K562 (cell line): ENCODE data around the gene HOXC5. TPM values are rescaled to one million over a fixed set of nuclear protein-coding genes. Genes with fewer than 3 reads are reported as not detected.
A peak's percentile ranks its signal among the peaks of the same experiment; 100 is the strongest.

Experiments
- ATF2 ChIP-seq: sonication (generic); formaldehyde crosslinking; IDR thresholded peaks from 2 replicates; pipeline ENCODE4 v1.8.1; 2022; ENCODE audit warnings: missing genetic modification reagents
- ATF7 ChIP-seq: fragments of 450-650 bp; IDR thresholded peaks from 2 replicates; pipeline ENCODE4 v1.7.1; 2014; ENCODE audit warnings: mild to moderate bottlenecking, moderate library complexity
- ELK3 ChIP-seq: fragments of 450-650 bp; formaldehyde crosslinking; IDR thresholded peaks from 2 replicates; pipeline ENCODE4 v1.4.0; 2020; ENCODE audit warnings: mild to moderate bottlenecking
- ERF ChIP-seq: fragments of 450-650 bp; formaldehyde crosslinking; IDR thresholded peaks from 2 replicates; pipeline ENCODE4 v1.4.0; 2020; ENCODE audit warnings: mild to moderate bottlenecking, mixed read lengths
- ESRRB ChIP-seq: fragments of 250-450 bp; sonication (Bioruptor Pico); IDR thresholded peaks from 2 replicates; pipeline ENCODE4 v1.5.0; 2020; ENCODE audit warnings: mild to moderate bottlenecking, moderate library complexity, borderline replicate concordance
- EZH2 ChIP-seq: IDR thresholded peaks from 2 replicates; pipeline ENCODE4 v1.6.1; 2012; ENCODE audit warnings: low read depth, mild to moderate bottlenecking, inconsistent platforms, low read length, borderline replicate concordance
- GABPA ChIP-seq: fragments of 200-800 bp; sonication (Bioruptor generic); conservative IDR thresholded peaks from 2 replicates; pipeline ENCODE4 v1.6.1; 2016; ENCODE audit warnings: low read depth, missing genetic modification characterization, missing compliant biosample characterization
- HIVEP1 ChIP-seq: fragments of 250-450 bp; sonication (Bioruptor Pico); IDR thresholded peaks from 2 replicates; pipeline ENCODE4 v1.4.0; 2020; ENCODE audit warnings: mild to moderate bottlenecking
- HMG20A ChIP-seq: fragments of 450-650 bp; formaldehyde crosslinking; conservative IDR thresholded peaks from 2 replicates; pipeline ENCODE4 v1.4.0; 2020; ENCODE audit warnings: mild to moderate bottlenecking, mixed read lengths
- HMGN3 ChIP-seq: IDR thresholded peaks from 2 replicates; pipeline ENCODE4 v1.6.1; 2011; ENCODE audit warnings: borderline replicate concordance, low read depth, mild to moderate bottlenecking, mixed read lengths, low read length; ENCODE audit not compliant: insufficient read length; ENCODE audit errors: extremely low read depth
- HNRNPLL ChIP-seq: fragments of 200-400 bp; formaldehyde crosslinking; IDR thresholded peaks from 2 replicates; pipeline ENCODE4 v1.6.1; 2017; ENCODE audit warnings: low read length, low read depth, mild to moderate bottlenecking; ENCODE audit not compliant: poor library complexity, severe bottlenecking
- KLF13 ChIP-seq: fragments of 450-650 bp; IDR thresholded peaks from 2 replicates; pipeline ENCODE4 v1.6.1; 2016; ENCODE audit warnings: missing genetic modification characterization, low read depth, mild to moderate bottlenecking, missing compliant biosample characterization, moderate library complexity, borderline replicate concordance
- MECOM ChIP-seq: fragments of 250-450 bp; sonication (Bioruptor Pico); IDR thresholded peaks from 2 replicates; pipeline ENCODE4 v1.8.0; 2022; ENCODE audit warnings: inconsistent platforms
- NEUROD1 ChIP-seq: fragments of 150-350 bp; IDR thresholded peaks from 2 replicates; pipeline ENCODE4 v1.6.1; 2014; ENCODE audit warnings: borderline replicate concordance, low read length, low read depth; ENCODE audit not compliant: partially characterized antibody
- NR2C1 ChIP-seq, 2 experiments: fragments of 450-650 bp; IDR thresholded peaks; 2 replicates each; pipeline ENCODE4 v1.6.1; 2017; ENCODE audit warnings: mild to moderate bottlenecking in 2 of 2, antibody characterized with exemption in 1 of 2, inconsistent platforms in 1 of 2, missing compliant biosample characterization in 1 of 2, missing genetic modification characterization in 1 of 2
- STAG1 ChIP-seq: sonication (generic); formaldehyde crosslinking; IDR thresholded peaks from 2 replicates; pipeline ENCODE4 v1.5.0; 2020; ENCODE audit warnings: missing genetic modification reagents, borderline replicate concordance
- USF1 ChIP-seq: sonication (generic); formaldehyde crosslinking; IDR thresholded peaks from 2 replicates; pipeline ENCODE4 v1.9.0; 2022; ENCODE audit warnings: mild to moderate bottlenecking, missing genetic modification reagents
- ZNF121 ChIP-seq: sonication (generic); formaldehyde crosslinking; conservative IDR thresholded peaks from 2 replicates; pipeline ENCODE4 v1.8.0; 2022; ENCODE audit warnings: missing genetic modification reagents
- ZNF583 ChIP-seq: fragments of 250-450 bp; sonication (Bioruptor Pico); IDR thresholded peaks from 2 replicates; pipeline ENCODE4 v1.4.0; 2020
- ZNF584 ChIP-seq: fragments of 200-800 bp; sonication (Bioruptor generic); IDR thresholded peaks from 2 replicates; pipeline ENCODE4 v1.6.1; 2016; ENCODE audit warnings: low read depth, mild to moderate bottlenecking, missing genetic modification characterization, missing compliant biosample characterization
- ZNF655 ChIP-seq: fragments of 250-450 bp; sonication (Bioruptor Pico); IDR thresholded peaks from 2 replicates; pipeline ENCODE4 v1.5.0; 2021
- ZNF668 ChIP-seq: fragments of 250-450 bp; sonication (Bioruptor Pico); IDR thresholded peaks from 2 replicates; pipeline ENCODE4 v1.8.0; 2022; ENCODE audit warnings: mild to moderate bottlenecking, inconsistent platforms
- polyA plus RNA-seq, 8 experiments: library from polyadenylated mRNA; depleted of rRNA in 4 of 8; stranded (reverse) in 5 of 8; unstranded in 3 of 8; fragments of >200 nt; fragmentation: Nextera tagmentation in 2 of 8; fragmentation: Illumina TruSeq in 1 of 8; extraction: Ambion mirVana in 2 of 8; extraction: Trizol in 1 of 8; gene quantifications; 2 replicates each; pipeline versions ENCODE4 v1.2.1 to v1.2.3, GENCODE V29; 2011 to 2014; ENCODE audit warnings: inconsistent platforms in 1 of 8, missing spikeins in 1 of 8
- total RNA-seq, 7 experiments: library from RNA; depleted of rRNA in 6 of 7; stranded (reverse); fragments of >200 nt in 6 of 7; fragmentation: Illumina TruSeq in 2 of 7; extraction: Trizol in 2 of 7; gene quantifications; 2 replicates each; pipeline versions ENCODE4 v1.2.1 to v1.2.3, GENCODE V29; 2011 to 2021; ENCODE audit warnings: low replicate concordance in 1 of 7
- TF ChIP-seq, protein P1 (sequence below), 2 experiments: fragments of 450-650 bp; conservative IDR thresholded peaks; 2 replicates each; pipeline ENCODE4 v1.6.1; 2017; ENCODE audit warnings: mild to moderate bottlenecking in 2 of 2, moderate library complexity in 2 of 2

HOXC5 gene
- total and polyA plus RNA-seq, 9 of the 15 experiments (the other 6 are each of a cell fraction or from before 2014, with no cell fraction given): 0.10 to 0.44 (median 0.18) TPM; not detected in 4

GRCh38 chr12:53999559-54000115 is 33.2 kb upstream of the HOXC5 start (continued):
- TF ChIP-seq ZNF668 (CRISPR knock-in tag) (no peak), HIVEP1 (CRISPR knock-in tag) (no peak), NEUROD1 (no peak), KLF13 (tag) (no peak), MECOM (CRISPR knock-in tag) (no peak), NR2C1 (IDR thresholded peaks at IDR 0.05) (no peak), NR2C1 (tag; IDR thresholded peaks at IDR 0.05) (no peak), ELK3 (no peak), ATF2 (CRISPR knock-in tag) (no peak), ZNF584 (CRISPR knock-in tag) (no peak), ATF7 (peak; percentile 91), GABPA (tag) (no peak; the same call in 1 of the 2 replicates), STAG1 (CRISPR knock-in tag) (0 out of 2 replicates have a peak, but pooled peaks have one; percentile 16), ZNF655 (no peak), HMGN3 (no peak), ERF (no peak), ZNF583 (CRISPR knock-in tag) (no peak), ZNF121 (CRISPR knock-in tag) (no peak), HNRNPLL (no peak), HMG20A (CRISPR knock-in tag) (no peak), USF1 (CRISPR knock-in tag) (peak; percentile 96), ESRRB (CRISPR knock-in tag) (no peak), EZH2 (no peak)
- TF ChIP-seq, protein P1, sequence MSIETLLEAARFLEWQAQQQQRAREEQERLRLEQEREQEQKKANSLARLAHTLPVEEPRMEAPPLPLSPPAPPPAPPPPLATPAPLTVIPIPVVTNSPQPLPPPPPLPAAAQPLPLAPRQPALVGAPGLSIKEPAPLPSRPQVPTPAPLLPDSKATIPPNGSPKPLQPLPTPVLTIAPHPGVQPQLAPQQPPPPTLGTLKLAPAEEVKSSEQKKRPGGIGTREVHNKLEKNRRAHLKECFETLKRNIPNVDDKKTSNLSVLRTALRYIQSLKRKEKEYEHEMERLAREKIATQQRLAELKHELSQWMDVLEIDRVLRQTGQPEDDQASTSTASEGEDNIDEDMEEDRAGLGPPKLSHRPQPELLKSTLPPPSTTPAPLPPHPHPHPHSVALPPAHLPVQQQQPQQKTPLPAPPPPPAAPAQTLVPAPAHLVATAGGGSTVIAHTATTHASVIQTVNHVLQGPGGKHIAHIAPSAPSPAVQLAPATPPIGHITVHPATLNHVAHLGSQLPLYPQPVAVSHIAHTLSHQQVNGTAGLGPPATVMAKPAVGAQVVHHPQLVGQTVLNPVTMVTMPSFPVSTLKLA (conservative IDR thresholded peaks at IDR 0.05): peak; percentile 84 to 85
